Epithelial cell of proximal tubule (primary cell): ENCODE measurements around the gene HARBI1. TPM values are rescaled to one million over a fixed set of nuclear protein-coding genes. Genes with fewer than 3 reads are reported as not detected.

Experiments
- DNase-seq: peaks from one replicate; pipeline ENCODE4 v3.0.0-alpha.2; 2011; ENCODE audit warnings: low read depth
- H3K4me3 ChIP-seq: 2 replicates; pipeline ENCODE4 v1.5.1; 2011; ENCODE audit warnings: low read depth, mild to moderate bottlenecking, low read length
- CTCF ChIP-seq: conservative IDR thresholded peaks from 2 replicates; pipeline ENCODE4 v1.5.1; 2012; ENCODE audit warnings: low read depth, mild to moderate bottlenecking, low read length
- total RNA-seq: library from RNA; depleted of rRNA; stranded (reverse); fragments of >200 nt; gene quantifications from 2 replicates; pipeline ENCODE4 v1.2.3, GENCODE V29; 2015

The HARBI1 gene
- total RNA-seq, 1 donor from 2014 or later = 1.6 TPM

GRCh38 chr11:46643531-46643930 lies 26.5 kb upstream of the HARBI1 start:
- DNase-seq = no peak
- TF ChIP-seq CTCF = no peak
- H3K4me3 ChIP-seq = no peak overlapping the region

GRCh38 chr11:46642627-46643335 lies 25.8 kb upstream of the HARBI1 start:
- TF ChIP-seq CTCF = no peak
- DNase-seq = no peak
- H3K4me3 ChIP-seq = no peak overlapping the region

GRCh38 chr11:46641639-46642038 lies 24.6 kb upstream of the HARBI1 start:
- TF ChIP-seq CTCF = no peak
- no peak overlapping the region for H3K4me3 ChIP-seq
- no peak for DNase-seq

GRCh38 chr11:46640036-46640788 lies 23.2 kb upstream of the HARBI1 start:
- TF ChIP-seq CTCF = no peak
- no peak overlapping the region for H3K4me3 ChIP-seq
- no peak for DNase-seq

GRCh38 chr11:46639197-46639839 lies 22.3 kb upstream of the HARBI1 start:
- no peak for DNase-seq
- no peak for TF ChIP-seq CTCF
- no peak overlapping the region for H3K4me3 ChIP-seq

- no peak for TF ChIP-seq CTCF
- no peak for DNase-seq
- no peak overlapping the region for H3K4me3 ChIP-seq
Measured at GRCh38 chr11:46637546-46637945, 20.5 kb upstream of the HARBI1 start.
